Measurements from ENCODE around the gene ZNF500. TPM values are rescaled to one million over a fixed set of nuclear protein-coding genes. Genes with fewer than 3 reads are reported as not detected.

Gene ZNF500
- polyA plus RNA-seq, 1 donor, result 13.9 TPM

- DNase-seq, result no peak
Measured at GRCh38 chr16:4772351-4772750, 5.4 kb upstream of the ZNF500 start.

GRCh38 chr16:4771646-4772045 is 4.7 kb upstream of the ZNF500 start:
- DNase-seq, result no peak

GRCh38 chr16:4769306-4769638 is 2.3 kb upstream of the ZNF500 start:
- no peak for DNase-seq

DNA sequence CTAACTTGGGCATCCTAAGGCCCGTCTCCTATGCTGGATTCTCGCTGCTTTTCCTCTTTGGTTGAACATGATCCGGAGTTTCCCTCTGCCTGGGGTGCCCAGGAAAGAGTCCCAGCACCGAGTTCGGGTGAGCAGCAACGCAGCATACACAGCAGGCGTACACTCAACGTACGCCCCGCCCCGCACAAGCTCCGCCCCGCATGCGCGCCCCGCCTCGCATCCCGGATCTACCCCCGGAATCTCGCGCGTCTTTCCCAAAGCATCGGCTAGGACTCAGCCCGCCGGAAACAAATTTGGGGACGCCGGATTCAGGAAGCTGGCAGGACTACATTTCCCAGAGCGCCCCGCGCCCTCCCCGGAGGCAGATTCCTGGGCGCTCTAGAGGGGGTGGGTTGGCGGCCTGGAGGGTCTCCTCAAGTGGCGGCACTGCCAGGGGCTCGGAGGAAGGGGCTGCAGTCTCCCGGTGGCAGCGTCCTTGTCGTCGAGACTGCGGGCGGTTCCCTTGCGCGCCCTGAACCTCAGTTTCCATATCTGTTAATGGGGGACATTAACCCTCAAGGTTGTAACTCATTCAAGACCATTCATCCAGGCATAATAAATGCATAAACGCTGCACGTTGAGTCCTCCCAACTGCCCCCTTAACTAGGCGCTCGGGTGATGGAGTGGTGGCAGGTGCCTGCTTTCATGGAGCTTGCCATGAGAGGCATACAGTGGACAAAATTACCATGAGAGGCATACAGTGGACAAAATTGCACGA is 1.8 kb upstream of the ZNF500 start:
- peak; percentile 97 for DNase-seq

DNA sequence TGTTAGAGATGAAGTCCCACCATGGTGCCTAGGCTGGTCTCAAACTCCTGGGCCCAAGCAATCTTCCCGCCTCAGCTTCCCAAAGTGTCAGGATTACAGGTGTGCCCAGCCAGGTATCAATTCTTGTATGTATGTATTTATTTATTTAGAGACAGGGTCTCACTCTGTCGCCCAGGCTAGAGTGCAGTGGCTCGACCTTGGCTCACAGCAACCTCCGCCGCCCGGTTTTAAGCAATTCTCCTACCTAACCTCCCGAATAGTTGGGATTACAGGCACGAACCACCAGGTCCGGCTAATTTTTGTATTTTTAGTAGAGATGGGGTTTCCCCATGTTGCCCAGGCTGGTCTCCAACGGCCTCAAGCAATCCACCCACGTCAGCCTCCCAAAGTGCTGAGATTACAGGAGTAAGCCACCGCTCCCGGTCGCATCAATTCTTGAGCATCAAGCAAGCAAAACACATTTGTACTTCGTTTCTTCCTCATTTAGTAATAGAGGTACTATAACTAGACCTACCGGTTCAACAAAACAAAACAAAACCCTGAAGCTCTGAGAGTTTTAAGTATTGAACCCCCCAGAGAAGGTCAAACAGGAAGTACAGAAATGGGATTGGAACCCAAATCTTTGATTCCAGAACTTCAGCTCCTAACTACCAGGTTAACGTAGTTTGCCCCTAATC is 1.0 kb upstream of the ZNF500 start:
- DNase-seq, result no peak

DNA sequence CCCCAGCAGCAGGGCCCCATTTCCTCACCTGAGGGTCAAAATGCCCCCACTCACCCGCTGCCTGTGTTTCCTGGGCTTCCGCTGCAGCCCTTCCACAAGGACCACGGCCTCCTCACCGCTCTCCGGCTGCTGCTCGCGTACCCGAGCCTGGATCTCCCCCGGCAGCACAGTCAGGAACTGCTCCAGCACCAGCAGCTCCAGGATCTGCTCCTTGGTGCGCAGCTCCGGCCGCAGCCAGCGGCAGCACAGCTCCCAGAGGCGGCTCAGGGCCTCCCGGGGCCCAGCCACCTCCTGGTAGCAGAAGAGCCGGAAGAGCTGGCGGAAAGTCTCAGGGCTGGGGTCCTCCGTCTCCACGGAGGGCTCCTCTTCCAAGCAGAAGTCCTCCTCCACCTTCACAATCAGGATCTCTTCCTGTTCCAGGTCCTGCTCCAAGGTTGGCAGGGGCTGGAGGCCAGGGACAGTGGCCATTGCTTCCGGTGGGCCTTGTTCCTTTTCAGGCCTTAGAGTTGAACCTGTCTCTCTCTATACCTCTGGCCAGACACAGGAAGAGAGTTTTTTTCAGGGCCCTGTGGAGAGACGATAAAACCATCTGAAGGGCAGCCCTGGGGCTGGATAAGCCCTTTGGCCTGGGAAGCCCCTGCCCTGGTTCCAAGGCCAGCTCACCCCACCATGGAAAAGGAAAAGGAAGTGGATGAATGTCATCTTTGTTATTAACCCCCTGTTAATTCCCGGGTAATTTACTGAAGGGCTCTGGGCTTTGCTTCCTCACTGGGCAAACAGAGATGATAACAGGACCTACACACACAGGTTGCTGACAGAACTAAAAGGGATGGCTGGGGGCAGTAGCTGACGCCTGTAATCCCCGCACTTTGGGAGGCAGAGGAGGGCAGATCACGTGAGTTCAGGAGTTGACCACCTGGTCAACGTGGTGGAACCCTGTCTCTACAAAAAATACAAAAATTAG is 1.2 kb downstream of the ZNF500 start:
- no peak for DNase-seq

GRCh38 chr16:4763791-4764190 is 3.2 kb downstream of the ZNF500 start:
- DNase-seq, result no peak

DNA sequence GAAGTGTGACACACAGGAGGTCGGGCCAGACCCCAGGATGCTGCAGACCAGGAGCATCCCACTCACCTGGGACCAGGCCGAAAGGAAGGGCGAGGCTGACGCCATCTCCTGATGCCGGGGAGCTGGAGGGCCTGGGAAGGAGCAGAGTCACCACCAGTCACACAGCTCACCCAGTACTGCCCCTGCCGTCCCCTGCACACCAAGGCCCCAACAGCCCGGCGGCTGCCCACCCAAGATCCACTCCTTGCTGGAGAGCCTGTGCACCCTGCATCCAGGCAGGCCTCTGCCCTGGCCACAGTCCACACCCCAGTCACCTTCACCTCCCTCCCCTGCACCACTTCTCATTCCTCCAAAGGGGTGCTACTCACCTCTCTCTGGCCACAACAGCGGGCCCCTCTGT is 4.8 kb downstream of the ZNF500 start:
- DNase-seq, result no peak

GRCh38 chr16:4760221-4760910 is 6.6 kb downstream of the ZNF500 start:
- no peak for DNase-seq

- DNase-seq, result no peak
Measured at GRCh38 chr16:4755687-4756086, 11.3 kb downstream of the ZNF500 start.

DNA sequence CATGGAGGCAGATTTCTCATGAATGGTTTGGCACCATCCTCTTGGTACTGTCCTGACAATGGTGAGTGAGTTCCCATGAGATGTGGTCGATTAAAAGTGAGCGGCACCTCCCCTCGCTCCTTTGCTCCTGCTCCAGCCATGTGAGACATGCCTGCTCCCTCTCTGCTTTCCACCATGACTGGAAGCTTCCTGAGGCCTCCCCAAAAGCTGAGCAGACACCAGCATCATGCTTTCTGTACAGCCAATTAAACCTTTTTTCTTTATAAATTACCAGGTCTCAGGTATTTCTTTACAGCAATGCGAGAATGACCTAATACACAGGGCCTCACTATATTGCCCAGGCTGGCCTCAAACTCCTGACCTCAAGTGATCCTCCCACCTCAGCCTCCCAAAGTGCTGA is 12.1 kb downstream of the ZNF500 start:
- no peak for DNase-seq

- no peak for DNase-seq
Measured at GRCh38 chr16:4753227-4753626, 13.7 kb downstream of the ZNF500 start.

DNA sequence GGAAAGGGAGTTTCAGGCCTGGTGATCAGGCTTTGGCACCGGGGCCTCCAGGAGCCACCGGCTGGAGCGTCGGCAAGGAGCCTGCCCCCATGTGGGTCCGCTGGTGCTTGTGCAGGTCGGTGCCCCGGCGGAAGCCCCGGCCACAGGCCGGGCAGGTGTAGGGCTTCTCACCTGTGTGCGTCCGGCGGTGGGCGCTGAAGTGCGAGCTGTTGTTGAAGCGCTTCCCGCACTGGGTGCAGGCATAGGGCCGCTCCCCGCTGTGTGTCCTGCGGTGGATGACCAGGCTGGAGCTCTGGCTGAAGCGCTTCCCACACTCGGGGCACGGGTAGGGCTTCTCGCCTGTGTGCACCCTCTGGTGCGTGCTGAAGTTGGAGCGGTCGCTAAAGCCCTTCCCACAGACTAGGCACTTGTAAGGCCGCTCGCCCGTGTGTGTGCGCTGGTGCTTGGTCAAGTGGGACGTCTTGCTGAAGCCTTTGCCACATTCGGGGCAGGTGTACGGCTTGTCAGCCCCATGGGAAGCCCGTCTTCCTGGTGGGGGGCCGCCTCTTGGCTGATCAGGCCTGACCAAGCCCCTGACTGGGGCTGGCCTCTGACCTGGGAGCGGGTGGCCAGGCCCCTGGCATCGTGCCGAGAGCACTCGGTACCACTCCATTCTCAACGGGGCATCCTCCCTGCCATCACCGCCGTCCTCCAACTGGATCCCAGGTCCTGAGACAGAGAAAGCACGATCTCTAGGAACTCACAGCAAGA is 14.4 kb downstream of the ZNF500 start:
- no peak for DNase-seq

- DNase-seq, result no peak
Measured at GRCh38 chr16:4750896-4751295, 16.1 kb downstream of the ZNF500 start.

GRCh38 chr16:4749700-4750257 is 17.2 kb downstream of the ZNF500 start:
- no peak for DNase-seq

DNA sequence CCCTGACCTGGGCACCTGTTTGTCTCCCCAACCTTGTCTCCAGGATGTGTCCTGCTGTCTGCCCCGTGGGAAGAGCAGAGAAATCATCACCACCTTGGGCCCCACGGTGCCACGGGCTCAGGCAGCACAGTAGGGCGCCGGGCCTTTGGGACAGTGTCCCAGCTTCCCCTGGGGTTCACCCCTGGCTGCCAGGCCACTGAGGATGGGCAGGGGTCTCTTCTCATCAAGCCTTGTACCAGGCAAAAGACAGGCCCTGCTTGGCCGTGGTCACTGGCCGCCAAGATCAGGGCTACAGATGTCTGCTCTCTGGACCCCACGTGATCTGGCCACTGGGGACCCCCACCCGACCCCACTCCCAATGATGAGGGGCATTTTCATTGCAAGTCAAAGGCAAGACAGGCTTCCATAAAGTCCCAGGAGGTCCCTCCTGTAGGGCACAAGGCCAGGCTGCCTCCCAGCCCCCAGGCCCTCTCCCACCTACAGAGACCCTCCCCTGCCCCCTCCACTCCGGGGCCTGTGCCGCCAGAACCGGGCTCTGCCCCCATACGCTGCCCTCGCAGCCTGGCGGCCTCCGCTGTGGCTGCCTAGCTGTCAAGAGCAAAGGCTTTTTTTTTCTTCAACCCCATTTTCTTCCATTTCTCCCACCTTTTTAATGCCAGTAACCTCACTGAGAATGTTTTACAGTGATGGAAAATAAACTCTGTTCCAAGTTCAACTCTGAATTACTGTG is 18.1 kb downstream of the ZNF500 start:
- DNase-seq, result no peak

DNA sequence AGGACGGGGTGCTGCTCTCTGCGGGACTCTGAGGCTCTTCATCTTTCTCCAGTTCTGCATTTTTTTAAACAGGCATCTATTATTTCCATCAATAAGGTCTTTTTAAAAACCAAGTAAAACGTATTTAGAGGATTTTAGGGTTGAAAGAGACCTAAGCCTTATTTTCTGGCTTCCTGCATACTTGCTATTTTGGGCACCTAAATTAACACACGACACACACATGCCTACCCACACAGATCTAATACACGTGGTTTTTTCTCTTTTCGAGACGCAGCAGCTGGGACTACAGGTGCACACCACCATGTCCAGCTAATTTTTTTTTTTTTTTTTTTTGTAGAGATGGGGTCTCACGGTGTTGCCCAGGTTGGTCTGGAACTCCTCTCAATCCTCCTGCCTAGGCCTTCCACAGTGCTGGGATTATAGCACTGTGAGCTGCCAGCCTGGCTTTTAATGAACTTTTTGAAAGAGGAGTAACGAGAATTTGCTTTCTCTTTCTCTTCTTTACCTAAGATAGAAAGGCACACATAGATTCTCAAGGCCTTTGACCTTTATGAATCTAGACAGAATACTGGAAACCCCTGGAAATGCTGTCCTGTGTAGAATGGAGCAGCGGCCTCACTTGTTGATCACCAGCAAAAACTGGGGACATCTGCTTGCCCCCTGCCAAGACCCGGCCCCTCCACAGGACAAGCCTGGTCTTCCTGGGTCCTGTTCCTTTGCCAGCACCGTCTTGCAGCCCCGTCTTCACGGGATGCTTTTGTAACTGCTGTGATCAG is 18.9 kb downstream of the ZNF500 start:
- no peak for DNase-seq

DNA sequence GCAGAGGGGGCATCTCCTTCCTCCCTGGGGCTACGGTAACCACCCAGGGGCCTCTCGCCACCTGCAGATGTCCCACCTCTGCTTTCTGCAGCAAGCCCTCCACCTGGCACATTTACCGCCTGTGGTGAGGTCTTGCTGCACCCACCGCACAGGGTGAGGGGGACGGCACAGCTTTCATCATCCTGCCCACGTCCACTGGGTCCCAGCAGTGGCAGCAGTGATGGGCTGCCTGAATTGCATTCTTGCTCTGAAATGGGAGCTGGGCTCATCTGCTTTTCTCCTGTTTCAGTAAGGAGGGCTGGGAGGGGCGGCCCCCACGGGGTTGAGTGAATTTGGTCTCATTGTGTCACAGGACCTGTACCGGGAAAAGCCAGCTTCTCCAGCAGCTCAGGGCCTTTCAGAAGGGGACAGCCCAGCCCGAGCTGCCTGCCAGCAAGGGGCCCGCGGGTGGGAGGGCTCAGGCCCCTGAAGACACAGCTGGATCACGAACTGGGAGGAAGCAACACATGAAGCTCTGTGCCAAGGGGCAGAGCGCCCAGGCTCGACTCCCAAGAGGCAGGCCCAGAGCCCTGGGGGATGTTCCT is 19.9 kb downstream of the ZNF500 start:
- DNase-seq, result no peak

DNA sequence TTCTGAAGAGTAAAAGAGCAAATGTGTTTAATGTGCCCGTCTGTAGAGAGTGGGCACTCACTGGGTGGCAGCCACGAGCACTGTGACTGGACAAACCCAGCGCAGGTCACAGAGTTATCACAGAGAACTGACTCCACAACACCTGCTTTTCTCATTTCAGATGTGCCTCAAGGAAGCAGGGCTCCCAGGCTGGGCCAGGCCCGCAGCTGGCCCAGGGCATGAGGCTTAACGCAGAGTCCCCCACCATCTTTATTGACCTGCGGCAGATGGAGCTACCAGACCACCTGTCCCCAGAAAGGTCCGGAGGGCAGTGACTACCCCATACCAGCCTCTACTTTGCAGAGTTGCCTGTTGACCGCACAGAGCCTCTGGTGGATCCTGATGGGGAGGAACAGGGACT is 20.7 kb downstream of the ZNF500 start:
- no peak for DNase-seq

- DNase-seq, result no peak
Measured at GRCh38 chr16:4745274-4745569, 21.7 kb downstream of the ZNF500 start.
